ENCODE results near the gene KDM7A.

- TF ChIP-seq POLR2AphosphoS5 (IDR thresholded peaks at IDR 0.05): no peak
- no peak for TF ChIP-seq CTCF (IDR thresholded peaks at IDR 0.05)
- no peak for TF ChIP-seq POLR2A (IDR thresholded peaks at IDR 0.05)
Observed at GRCh38 chr7:140036224-140036962, 140.4 kb downstream of the KDM7A start.

Data from prostate gland (tissue), 2 donors.